Measurements from ENCODE around the gene GRPEL2.

DNA sequence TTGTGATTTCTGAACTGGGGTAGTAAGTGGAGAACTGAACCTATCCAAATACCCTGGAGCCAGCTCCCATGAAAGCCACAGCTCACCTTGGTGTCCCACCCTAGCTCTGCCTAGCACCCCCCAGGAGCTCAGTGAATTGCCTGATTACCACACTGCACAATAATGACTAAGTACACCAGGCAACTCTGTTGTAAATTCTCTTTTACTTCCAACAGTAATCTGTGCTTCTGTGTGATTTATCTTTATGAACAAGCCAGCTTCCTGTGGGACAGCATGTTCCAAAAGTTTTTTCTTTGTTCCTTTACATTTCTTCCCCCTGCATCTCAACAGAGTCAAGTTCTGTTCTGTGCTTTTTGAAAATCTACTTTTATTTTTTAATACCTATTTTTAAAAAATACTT is 22.1 kb upstream of the GRPEL2 start:
- TF ChIP-seq ZNF175 (tag by site-specific recombination; IDR thresholded peaks at IDR 0.05) (no peak), KLF8 (tag by site-specific recombination; IDR thresholded peaks at IDR 0.05) (no peak), REPIN1 (tag by site-specific recombination; IDR thresholded peaks at IDR 0.05; ENCODE audit: low read depth) (no peak), ZNF133 (tag by site-specific recombination; IDR thresholded peaks at IDR 0.05) (no peak), ZNF138 (tag by site-specific recombination; IDR thresholded peaks at IDR 0.05; ENCODE audit: borderline replicate concordance) (no peak), ZBTB8A (tag by site-specific recombination; IDR thresholded peaks at IDR 0.05) (no peak)
- TF ChIP-seq, protein P1, sequence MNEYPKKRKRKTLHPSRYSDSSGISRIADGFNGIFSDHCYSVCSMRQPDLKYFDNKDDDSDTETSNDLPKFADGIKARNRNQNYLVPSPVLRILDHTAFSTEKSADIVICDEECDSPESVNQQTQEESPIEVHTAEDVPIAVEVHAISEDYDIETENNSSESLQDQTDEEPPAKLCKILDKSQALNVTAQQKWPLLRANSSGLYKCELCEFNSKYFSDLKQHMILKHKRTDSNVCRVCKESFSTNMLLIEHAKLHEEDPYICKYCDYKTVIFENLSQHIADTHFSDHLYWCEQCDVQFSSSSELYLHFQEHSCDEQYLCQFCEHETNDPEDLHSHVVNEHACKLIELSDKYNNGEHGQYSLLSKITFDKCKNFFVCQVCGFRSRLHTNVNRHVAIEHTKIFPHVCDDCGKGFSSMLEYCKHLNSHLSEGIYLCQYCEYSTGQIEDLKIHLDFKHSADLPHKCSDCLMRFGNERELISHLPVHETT (tag by site-specific recombination; IDR thresholded peaks at IDR 0.05) = no peak
- TF ChIP-seq, protein P2, sequence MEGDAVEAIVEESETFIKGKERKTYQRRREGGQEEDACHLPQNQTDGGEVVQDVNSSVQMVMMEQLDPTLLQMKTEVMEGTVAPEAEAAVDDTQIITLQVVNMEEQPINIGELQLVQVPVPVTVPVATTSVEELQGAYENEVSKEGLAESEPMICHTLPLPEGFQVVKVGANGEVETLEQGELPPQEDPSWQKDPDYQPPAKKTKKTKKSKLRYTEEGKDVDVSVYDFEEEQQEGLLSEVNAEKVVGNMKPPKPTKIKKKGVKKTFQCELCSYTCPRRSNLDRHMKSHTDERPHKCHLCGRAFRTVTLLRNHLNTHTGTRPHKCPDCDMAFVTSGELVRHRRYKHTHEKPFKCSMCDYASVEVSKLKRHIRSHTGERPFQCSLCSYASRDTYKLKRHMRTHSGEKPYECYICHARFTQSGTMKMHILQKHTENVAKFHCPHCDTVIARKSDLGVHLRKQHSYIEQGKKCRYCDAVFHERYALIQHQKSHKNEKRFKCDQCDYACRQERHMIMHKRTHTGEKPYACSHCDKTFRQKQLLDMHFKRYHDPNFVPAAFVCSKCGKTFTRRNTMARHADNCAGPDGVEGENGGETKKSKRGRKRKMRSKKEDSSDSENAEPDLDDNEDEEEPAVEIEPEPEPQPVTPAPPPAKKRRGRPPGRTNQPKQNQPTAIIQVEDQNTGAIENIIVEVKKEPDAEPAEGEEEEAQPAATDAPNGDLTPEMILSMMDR (tag by site-specific recombination; IDR thresholded peaks at IDR 0.05) = no peak
- TF ChIP-seq, protein P3, sequence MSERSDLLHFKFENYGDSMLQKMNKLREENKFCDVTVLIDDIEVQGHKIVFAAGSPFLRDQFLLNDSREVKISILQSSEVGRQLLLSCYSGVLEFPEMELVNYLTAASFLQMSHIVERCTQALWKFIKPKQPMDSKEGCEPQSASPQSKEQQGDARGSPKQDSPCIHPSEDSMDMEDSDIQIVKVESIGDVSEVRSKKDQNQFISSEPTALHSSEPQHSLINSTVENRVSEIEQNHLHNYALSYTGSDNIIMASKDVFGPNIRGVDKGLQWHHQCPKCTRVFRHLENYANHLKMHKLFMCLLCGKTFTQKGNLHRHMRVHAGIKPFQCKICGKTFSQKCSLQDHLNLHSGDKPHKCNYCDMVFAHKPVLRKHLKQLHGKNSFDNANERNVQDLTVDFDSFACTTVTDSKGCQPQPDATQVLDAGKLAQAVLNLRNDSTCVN (tag by site-specific recombination; optimal IDR thresholded peaks at IDR 0.05) = no peak
- TF ChIP-seq, protein P4, sequence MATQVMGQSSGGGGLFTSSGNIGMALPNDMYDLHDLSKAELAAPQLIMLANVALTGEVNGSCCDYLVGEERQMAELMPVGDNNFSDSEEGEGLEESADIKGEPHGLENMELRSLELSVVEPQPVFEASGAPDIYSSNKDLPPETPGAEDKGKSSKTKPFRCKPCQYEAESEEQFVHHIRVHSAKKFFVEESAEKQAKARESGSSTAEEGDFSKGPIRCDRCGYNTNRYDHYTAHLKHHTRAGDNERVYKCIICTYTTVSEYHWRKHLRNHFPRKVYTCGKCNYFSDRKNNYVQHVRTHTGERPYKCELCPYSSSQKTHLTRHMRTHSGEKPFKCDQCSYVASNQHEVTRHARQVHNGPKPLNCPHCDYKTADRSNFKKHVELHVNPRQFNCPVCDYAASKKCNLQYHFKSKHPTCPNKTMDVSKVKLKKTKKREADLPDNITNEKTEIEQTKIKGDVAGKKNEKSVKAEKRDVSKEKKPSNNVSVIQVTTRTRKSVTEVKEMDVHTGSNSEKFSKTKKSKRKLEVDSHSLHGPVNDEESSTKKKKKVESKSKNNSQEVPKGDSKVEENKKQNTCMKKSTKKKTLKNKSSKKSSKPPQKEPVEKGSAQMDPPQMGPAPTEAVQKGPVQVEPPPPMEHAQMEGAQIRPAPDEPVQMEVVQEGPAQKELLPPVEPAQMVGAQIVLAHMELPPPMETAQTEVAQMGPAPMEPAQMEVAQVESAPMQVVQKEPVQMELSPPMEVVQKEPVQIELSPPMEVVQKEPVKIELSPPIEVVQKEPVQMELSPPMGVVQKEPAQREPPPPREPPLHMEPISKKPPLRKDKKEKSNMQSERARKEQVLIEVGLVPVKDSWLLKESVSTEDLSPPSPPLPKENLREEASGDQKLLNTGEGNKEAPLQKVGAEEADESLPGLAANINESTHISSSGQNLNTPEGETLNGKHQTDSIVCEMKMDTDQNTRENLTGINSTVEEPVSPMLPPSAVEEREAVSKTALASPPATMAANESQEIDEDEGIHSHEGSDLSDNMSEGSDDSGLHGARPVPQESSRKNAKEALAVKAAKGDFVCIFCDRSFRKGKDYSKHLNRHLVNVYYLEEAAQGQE (tag by site-specific recombination; IDR thresholded peaks at IDR 0.05) = no peak
- TF ChIP-seq, protein P5, sequence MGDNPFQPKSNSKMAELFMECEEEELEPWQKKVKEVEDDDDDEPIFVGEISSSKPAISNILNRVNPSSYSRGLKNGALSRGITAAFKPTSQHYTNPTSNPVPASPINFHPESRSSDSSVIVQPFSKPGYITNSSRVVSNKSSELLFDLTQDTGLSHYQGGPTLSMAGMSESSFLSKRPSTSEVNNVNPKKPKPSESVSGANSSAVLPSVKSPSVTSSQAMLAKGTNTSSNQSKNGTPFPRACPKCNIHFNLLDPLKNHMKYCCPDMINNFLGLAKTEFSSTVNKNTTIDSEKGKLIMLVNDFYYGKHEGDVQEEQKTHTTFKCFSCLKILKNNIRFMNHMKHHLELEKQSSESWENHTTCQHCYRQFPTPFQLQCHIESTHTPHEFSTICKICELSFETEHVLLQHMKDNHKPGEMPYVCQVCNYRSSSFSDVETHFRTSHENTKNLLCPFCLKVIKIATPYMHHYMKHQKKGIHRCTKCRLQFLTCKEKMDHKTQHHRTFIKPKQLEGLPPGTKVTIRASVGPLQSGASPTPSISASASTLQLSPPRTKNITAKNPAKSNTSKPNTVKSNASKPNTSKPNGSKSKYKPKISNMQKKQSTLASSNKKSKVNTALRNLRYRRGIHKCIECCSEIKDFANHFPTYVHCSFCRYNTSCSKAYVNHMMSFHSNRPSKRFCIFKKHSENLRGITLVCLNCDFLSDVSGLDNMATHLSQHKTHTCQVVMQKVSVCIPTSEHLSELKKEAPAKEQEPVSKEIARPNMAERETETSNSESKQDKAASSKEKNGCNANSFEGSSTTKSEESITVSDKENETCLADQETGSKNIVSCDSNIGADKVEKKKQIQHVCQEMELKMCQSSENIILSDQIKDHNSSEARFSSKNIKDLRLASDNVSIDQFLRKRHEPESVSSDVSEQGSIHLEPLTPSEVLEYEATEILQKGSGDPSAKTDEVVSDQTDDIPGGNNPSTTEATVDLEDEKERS (tag by site-specific recombination; IDR thresholded peaks at IDR 0.05) = no peak
